Measurements from ENCODE around the gene SPEF1. TPM values are rescaled to one million over a fixed set of nuclear protein-coding genes. Genes with fewer than 3 reads are reported as not detected.

Gene SPEF1
- total and polyA plus RNA-seq, 2 of the 13 experiments (the other 11 are each of a cell fraction or from before 2014, with no cell fraction given), result 0.11 to 0.27 TPM

GRCh38 chr20:3818155-3819151, 37.2 kb upstream of the SPEF1 start (continued):
- TF ChIP-seq, protein P1, sequence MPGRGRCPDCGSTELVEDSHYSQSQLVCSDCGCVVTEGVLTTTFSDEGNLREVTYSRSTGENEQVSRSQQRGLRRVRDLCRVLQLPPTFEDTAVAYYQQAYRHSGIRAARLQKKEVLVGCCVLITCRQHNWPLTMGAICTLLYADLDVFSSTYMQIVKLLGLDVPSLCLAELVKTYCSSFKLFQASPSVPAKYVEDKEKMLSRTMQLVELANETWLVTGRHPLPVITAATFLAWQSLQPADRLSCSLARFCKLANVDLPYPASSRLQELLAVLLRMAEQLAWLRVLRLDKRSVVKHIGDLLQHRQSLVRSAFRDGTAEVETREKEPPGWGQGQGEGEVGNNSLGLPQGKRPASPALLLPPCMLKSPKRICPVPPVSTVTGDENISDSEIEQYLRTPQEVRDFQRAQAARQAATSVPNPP (CRISPR knock-in tag; IDR thresholded peaks at IDR 0.05), result no peak
- TF ChIP-seq PHB2 (IDR thresholded peaks at IDR 0.05; ENCODE audit: partially characterized antibody), result no peak
- no peak for TF ChIP-seq ZNF367 (CRISPR knock-in tag; IDR thresholded peaks at IDR 0.05; ENCODE audit: borderline replicate concordance)
- no peak for TF ChIP-seq TCF7L2 (IDR thresholded peaks at IDR 0.05; ENCODE audit: low read depth, low read length)
- TF ChIP-seq ZNF678 (CRISPR knock-in tag; IDR thresholded peaks at IDR 0.05), result no peak
- peak; percentile 41 for TF ChIP-seq CREB1 (IDR thresholded peaks at IDR 0.05)
- TF ChIP-seq CREB1 (CRISPR knock-in tag; IDR thresholded peaks at IDR 0.05), result no peak
- no peak for TF ChIP-seq FOXO4 (CRISPR knock-in tag; conservative IDR thresholded peaks at IDR 0.05)
- peak; percentile 19; the same call in 1 of the 2 replicates for TF ChIP-seq DR1 (CRISPR knock-in tag; IDR thresholded peaks at IDR 0.05)
- peak; percentile 100 for TF ChIP-seq ZNF709 (CRISPR knock-in tag; IDR thresholded peaks at IDR 0.05)
- TF ChIP-seq ZKSCAN8 (CRISPR knock-in tag; IDR thresholded peaks at IDR 0.05; ENCODE audit: borderline replicate concordance), result peak; percentile 90
- peak; percentile 71 for TF ChIP-seq PHF8 (CRISPR knock-in tag; IDR thresholded peaks at IDR 0.05)
- TF ChIP-seq ZNF264 (CRISPR knock-in tag; IDR thresholded peaks at IDR 0.05), result 0 out of 2 replicates have a peak, but pooled peaks have one; percentile 74
- TF ChIP-seq CCDC6 (CRISPR knock-in tag; IDR thresholded peaks at IDR 0.05), result no peak
- TF ChIP-seq SSRP1 (CRISPR knock-in tag; IDR thresholded peaks at IDR 0.05), result peak; percentile 98
- 0 out of 2 replicates have a peak, but pooled peaks have one; percentile 38 for TF ChIP-seq ZBTB14 (CRISPR knock-in tag; IDR thresholded peaks at IDR 0.05)
- TF ChIP-seq BCL6 (CRISPR knock-in tag; IDR thresholded peaks at IDR 0.05), result peak; percentile 44
- TF ChIP-seq ATF6 (CRISPR knock-in tag; conservative IDR thresholded peaks at IDR 0.05), result no peak
- TF ChIP-seq KMT2B (CRISPR knock-in tag; IDR thresholded peaks at IDR 0.05), result peak; percentile 80
- TF ChIP-seq ZNF850 (CRISPR knock-in tag; conservative IDR thresholded peaks at IDR 0.05), result no peak
- peak; percentile 94 for TF ChIP-seq ZNF414 (CRISPR knock-in tag; IDR thresholded peaks at IDR 0.05)
- TF ChIP-seq SP2 (CRISPR knock-in tag; IDR thresholded peaks at IDR 0.05), result no peak
- no peak for TF ChIP-seq CCAR2 (optimal IDR thresholded peaks at IDR 0.05; ENCODE audit: low read depth, low read length)
- peak; percentile 43; the same call in 1 of the 2 replicates for TF ChIP-seq ZNF749 (CRISPR knock-in tag; IDR thresholded peaks at IDR 0.05; ENCODE audit: borderline replicate concordance)
